CD4-positive, CD25-positive, alpha-beta regulatory T cell (primary cell): ENCODE data around the gene MIPEP. TPM values are rescaled to one million over a fixed set of nuclear protein-coding genes. Genes with fewer than 3 reads are reported as not detected.

ENCODE experiments used
- ATAC-seq, 2 donors: fragments of 150-1000 bp; cut with Tn5 transposase; one replicate each; pipeline ENCODE4 v1.10.0; 2021; ENCODE audit warnings: low read depth in 2 of 2, moderate number of reproducible peaks in 2 of 2, moderate library complexity in 1 of 2
- DNase-seq, 3 donors: peaks; one replicate each; pipeline versions ENCODE4 v3.0.0 to v3.0.0-alpha.2; 2012 to 2022; ENCODE audit warnings: mixed read lengths in 1 of 3
- H3K27ac ChIP-seq: one replicate; pipeline ENCODE4 v1.7.0; 2013; ENCODE audit warnings: mild to moderate bottlenecking, low read length; ENCODE audit not compliant: insufficient read depth, poor library complexity, severe bottlenecking
- H3K27me3 ChIP-seq: one replicate; pipeline ENCODE4 v1.7.0; 2013; ENCODE audit warnings: low read length; ENCODE audit not compliant: control insufficient read depth, insufficient read depth
- H3K36me3 ChIP-seq: one replicate; pipeline ENCODE4 v1.7.0; 2013; ENCODE audit warnings: mild to moderate bottlenecking, low read length, moderate library complexity; ENCODE audit not compliant: control insufficient read depth, insufficient read depth
- H3K4me1 ChIP-seq: 2 replicates; pipeline ENCODE4 v1.7.0; 2013; ENCODE audit warnings: mild to moderate bottlenecking, low read length; ENCODE audit not compliant: insufficient read depth, control insufficient read depth, poor library complexity, severe bottlenecking
- H3K4me3 ChIP-seq: one replicate; pipeline ENCODE4 v1.7.0; 2013; ENCODE audit warnings: low read depth, mild to moderate bottlenecking, low read length, moderate library complexity
- H3K9me3 ChIP-seq, 2 experiments: 1 replicate in 1 of 2; 2 replicates in 1 of 2; pipeline ENCODE4 v1.7.0; 2013; ENCODE audit warnings: low read length in 2 of 2, mild to moderate bottlenecking in 1 of 2, moderate library complexity in 1 of 2; ENCODE audit not compliant: control insufficient read depth in 2 of 2
- H3K27ac Mint-ChIP-seq, 3 donors: one replicate each; pipeline ENCODE4 v1.8.0; 2020 to 2022; ENCODE audit warnings: mild to moderate bottlenecking in 3 of 3, mixed read lengths in 3 of 3, moderate library complexity in 2 of 3
- H3K27me3 Mint-ChIP-seq: one replicate; pipeline ENCODE4 v1.8.0; 2022; ENCODE audit warnings: mild to moderate bottlenecking, mixed read lengths
- H3K36me3 Mint-ChIP-seq: one replicate; pipeline ENCODE4 v1.8.0; 2020; ENCODE audit warnings: mixed read lengths
- H3K4me1 Mint-ChIP-seq, 4 donors: one replicate each; pipeline ENCODE4 v1.8.0; 2020 to 2022; ENCODE audit warnings: mixed read lengths in 4 of 4, mild to moderate bottlenecking in 1 of 4
- H3K4me3 Mint-ChIP-seq, 4 donors: one replicate each; pipeline ENCODE4 v1.8.0; 2020 to 2022; ENCODE audit warnings: mild to moderate bottlenecking in 4 of 4, mixed read lengths in 4 of 4, moderate library complexity in 3 of 4
- H3K9me3 Mint-ChIP-seq, 7 donors: one replicate each; pipeline ENCODE4 v1.8.0; 2020 to 2022; ENCODE audit warnings: mixed read lengths in 7 of 7, mild to moderate bottlenecking in 3 of 7, moderate library complexity in 2 of 7
- polyA plus RNA-seq, 4 donors: library from polyadenylated mRNA; unstranded; fragments of 300-500 nt; fragmentation: Illumina TruSeq; gene quantifications; one replicate each; pipeline ENCODE4 v1.2.3, GENCODE V29; 2021
- total RNA-seq: library from RNA; stranded (reverse); gene quantifications from one replicate; pipeline ENCODE4 v1.2.3, GENCODE V29; 2022

MIPEP gene
- total and polyA plus RNA-seq, 5 donors from 2014 or later, result 4.9 to 22.0 (median 19.3) TPM

DNA sequence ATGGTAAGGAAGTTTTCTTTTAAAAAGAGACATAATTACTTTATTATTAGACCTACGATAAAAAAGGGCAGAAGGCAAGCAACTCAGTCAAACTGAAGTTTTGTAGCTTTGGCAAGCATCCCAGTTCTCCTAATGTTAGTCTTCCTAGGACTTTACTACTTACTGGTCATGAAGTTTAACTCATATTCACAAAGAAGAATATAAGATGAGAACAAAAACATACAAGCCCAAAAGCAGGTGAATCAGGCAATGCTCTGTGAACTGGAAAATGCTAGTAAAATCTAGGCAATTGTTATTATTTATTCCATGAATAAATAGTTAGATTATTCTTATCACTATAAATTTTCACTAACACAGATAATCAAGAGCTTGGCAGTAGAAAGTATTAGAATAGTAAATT, 85.0 kb downstream of the MIPEP start:
- Mint-ChIP-seq H3K36me3 (peaks cover 37% of the 10 kb centered on the region), H3K9me3 (peaks cover 0 to 2% (median 0%) of the 10 kb centered on the region in 7 donors), H3K4me1 (peaks cover 9 to 37% (median 25%) of the 10 kb centered on the region in 4 donors), H3K27me3 (no peaks in the 10 kb centered on the region), H3K27ac (no peak overlapping the region), H3K4me3 (no peak overlapping the region)
- Histone ChIP-seq H3K27me3 (no peaks in the 10 kb centered on the region), H3K4me3 (no peak overlapping the region), H3K27ac (no peak overlapping the region), H3K4me1 (peaks cover 13% of the 10 kb centered on the region), H3K9me3 (no peaks in the 10 kb centered on the region), H3K36me3 (peaks cover 18% of the 10 kb centered on the region)
- DNase-seq, result no peak
- ATAC-seq, result no peak

DNA sequence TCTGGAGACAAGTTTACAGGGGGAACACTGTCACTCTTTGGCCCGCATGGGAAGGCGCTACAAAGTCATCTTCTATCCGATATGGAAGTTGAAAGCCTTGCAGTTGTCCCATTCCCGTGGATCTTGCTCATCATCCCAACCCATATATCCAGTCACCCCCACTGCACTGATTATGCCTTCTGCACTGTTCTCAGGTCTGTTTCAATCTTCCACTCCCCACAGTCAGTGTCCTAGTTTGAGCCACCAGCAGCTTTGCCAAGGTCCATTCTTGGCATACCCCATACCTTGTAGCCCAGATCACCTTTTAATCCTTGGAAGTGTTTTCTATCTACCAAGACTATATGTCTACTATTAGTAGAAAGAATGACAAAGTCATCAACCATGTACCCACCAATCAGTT, 88.1 kb downstream of the MIPEP start:
- no peaks in the 10 kb centered on the region for H3K9me3 ChIP-seq
- H3K36me3 Mint-ChIP-seq, result peaks cover 40% of the 10 kb centered on the region
- H3K36me3 ChIP-seq, result peaks cover 18% of the 10 kb centered on the region
- no peak overlapping the region for H3K4me3 Mint-ChIP-seq
- H3K4me3 ChIP-seq, result no peak overlapping the region
- peaks cover 14 to 47% (median 27%) of the 10 kb centered on the region in 4 donors for H3K4me1 Mint-ChIP-seq
- H3K27ac Mint-ChIP-seq, result peak overlapping the region in 1 of 3 donors; percentile 23
- no peak overlapping the region for H3K27ac ChIP-seq
- H3K27me3 ChIP-seq, result no peaks in the 10 kb centered on the region
- peaks cover 0 to 4% (median 3%) of the 10 kb centered on the region in 7 donors for H3K9me3 Mint-ChIP-seq
- H3K27me3 Mint-ChIP-seq, result no peaks in the 10 kb centered on the region
- DNase-seq, result no peak
- H3K4me1 ChIP-seq, result peaks cover 14% of the 10 kb centered on the region
- no peak for ATAC-seq

DNA sequence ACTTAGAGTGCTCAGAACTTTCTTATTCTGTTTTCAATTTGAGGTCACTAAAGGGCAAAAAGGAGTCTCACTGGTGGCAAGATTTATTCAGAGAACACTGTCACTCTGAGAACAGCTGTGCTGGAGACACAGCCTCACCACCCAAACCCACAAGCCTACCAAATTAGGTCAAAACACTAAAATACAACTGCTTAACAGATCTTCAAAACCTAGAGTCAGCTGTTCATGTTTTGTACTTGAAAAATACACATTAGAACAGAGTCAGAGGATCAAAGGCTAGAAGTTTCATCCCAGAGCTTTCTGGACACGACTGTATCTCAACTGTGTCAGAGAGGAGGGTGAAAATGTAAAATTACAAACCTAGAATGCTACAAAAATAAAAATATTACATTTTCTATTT, 89.3 kb downstream of the MIPEP start:
- H3K27me3 Mint-ChIP-seq, result no peaks in the 10 kb centered on the region
- DNase-seq (peak in 2 of 3 donors; percentile 39 to 85), ATAC-seq (peak; percentile 66)
- H3K9me3 ChIP-seq, result no peaks in the 10 kb centered on the region
- H3K27ac ChIP-seq, result peak overlapping the region; percentile 47
- peaks cover 16% of the 10 kb centered on the region for H3K4me1 ChIP-seq
- peaks cover 0 to 4% (median 3%) of the 10 kb centered on the region in 7 donors for H3K9me3 Mint-ChIP-seq
- H3K36me3 ChIP-seq, result peaks cover 9% of the 10 kb centered on the region
- H3K4me1 Mint-ChIP-seq, result peaks cover 14 to 48% (median 27%) of the 10 kb centered on the region in 4 donors
- H3K27ac Mint-ChIP-seq, result peak overlapping the region; percentile 69 to 83 (median 69)
- H3K36me3 Mint-ChIP-seq, result peaks cover 28% of the 10 kb centered on the region
- peak overlapping the region in 3 of 4 donors; percentile 22 to 79 (median 29) for H3K4me3 Mint-ChIP-seq
- peak overlapping the region; percentile 42 for H3K4me3 ChIP-seq
- no peaks in the 10 kb centered on the region for H3K27me3 ChIP-seq

DNA sequence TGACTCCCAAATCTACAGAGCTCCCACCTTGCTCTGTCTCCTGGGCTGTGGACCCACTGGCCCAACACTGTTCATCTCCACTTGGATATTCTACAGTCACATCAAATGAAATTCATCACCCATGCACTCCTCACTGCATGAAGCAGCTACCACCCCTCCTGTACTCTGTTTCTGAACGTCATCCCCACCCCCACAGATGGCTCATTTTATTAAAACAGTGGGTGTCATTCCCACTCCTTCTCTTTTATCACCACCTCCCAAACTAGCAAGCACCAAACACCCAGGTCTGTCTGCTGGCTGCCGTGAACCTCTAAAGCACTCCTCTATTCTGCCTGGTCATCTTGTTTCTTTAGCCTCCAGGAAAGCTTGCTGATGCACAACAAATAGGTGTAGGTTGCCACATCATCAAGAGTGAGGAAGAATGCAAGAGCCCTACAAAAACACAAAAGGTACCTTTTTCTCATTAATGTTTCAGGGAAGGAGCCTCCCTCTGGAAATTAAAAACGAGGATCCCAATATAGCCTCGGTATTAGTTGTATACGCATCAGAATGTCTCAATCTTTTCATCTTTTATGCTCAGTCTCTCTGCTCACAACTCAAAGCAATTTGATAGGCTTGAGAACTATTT, 91.8 kb downstream of the MIPEP start:
- no peak overlapping the region for H3K27ac ChIP-seq
- peaks cover 27% of the 10 kb centered on the region for H3K36me3 Mint-ChIP-seq
- peak overlapping the region in 1 of 3 donors; percentile 46 for H3K27ac Mint-ChIP-seq
- H3K36me3 ChIP-seq, result no peaks in the 10 kb centered on the region
- peaks cover 0 to 4% (median 3%) of the 10 kb centered on the region in 7 donors for H3K9me3 Mint-ChIP-seq
- no peaks in the 10 kb centered on the region for H3K27me3 ChIP-seq
- H3K27me3 Mint-ChIP-seq, result no peaks in the 10 kb centered on the region
- H3K4me3 ChIP-seq, result no peak overlapping the region
- ATAC-seq (no peak), DNase-seq (no peak)
- H3K4me1 Mint-ChIP-seq, result peaks cover 17 to 65% (median 39%) of the 10 kb centered on the region in 4 donors
- peak overlapping the region in 1 of 4 donors; percentile 85 for H3K4me3 Mint-ChIP-seq
- peaks cover 26% of the 10 kb centered on the region for H3K4me1 ChIP-seq
- no peaks in the 10 kb centered on the region for H3K9me3 ChIP-seq

DNA sequence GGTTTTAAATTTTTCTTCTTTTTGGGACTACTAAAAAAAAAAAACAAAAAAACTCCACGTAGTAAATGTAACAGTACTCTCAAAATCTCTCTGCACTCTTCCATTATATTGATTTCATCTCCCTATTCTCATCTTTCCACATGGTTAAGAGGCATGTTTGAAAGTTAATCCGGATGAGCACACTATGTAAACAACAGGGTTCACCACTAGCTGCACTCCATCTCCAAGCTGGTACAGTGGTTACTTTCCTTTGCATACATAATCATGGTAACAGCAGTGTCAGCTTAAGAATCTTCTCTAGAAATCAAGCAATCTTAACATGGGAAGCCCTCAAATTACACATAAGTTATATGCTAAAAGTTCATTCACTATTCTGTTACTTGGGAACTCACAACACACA, 92.6 kb downstream of the MIPEP start:
- H3K36me3 Mint-ChIP-seq, result peaks cover 22% of the 10 kb centered on the region
- H3K9me3 Mint-ChIP-seq, result peaks cover 0 to 4% (median 3%) of the 10 kb centered on the region in 7 donors
- peaks cover 17 to 61% (median 39%) of the 10 kb centered on the region in 4 donors for H3K4me1 Mint-ChIP-seq
- no peaks in the 10 kb centered on the region for H3K9me3 ChIP-seq
- H3K4me1 ChIP-seq, result peaks cover 26% of the 10 kb centered on the region
- no peaks in the 10 kb centered on the region for H3K36me3 ChIP-seq
- H3K27ac Mint-ChIP-seq, result no peak overlapping the region
- H3K4me3 ChIP-seq, result no peak overlapping the region
- H3K27me3 ChIP-seq, result no peaks in the 10 kb centered on the region
- H3K4me3 Mint-ChIP-seq, result no peak overlapping the region
- H3K27me3 Mint-ChIP-seq, result no peaks in the 10 kb centered on the region
- DNase-seq (no peak), ATAC-seq (no peak)
- H3K27ac ChIP-seq, result no peak overlapping the region

DNA sequence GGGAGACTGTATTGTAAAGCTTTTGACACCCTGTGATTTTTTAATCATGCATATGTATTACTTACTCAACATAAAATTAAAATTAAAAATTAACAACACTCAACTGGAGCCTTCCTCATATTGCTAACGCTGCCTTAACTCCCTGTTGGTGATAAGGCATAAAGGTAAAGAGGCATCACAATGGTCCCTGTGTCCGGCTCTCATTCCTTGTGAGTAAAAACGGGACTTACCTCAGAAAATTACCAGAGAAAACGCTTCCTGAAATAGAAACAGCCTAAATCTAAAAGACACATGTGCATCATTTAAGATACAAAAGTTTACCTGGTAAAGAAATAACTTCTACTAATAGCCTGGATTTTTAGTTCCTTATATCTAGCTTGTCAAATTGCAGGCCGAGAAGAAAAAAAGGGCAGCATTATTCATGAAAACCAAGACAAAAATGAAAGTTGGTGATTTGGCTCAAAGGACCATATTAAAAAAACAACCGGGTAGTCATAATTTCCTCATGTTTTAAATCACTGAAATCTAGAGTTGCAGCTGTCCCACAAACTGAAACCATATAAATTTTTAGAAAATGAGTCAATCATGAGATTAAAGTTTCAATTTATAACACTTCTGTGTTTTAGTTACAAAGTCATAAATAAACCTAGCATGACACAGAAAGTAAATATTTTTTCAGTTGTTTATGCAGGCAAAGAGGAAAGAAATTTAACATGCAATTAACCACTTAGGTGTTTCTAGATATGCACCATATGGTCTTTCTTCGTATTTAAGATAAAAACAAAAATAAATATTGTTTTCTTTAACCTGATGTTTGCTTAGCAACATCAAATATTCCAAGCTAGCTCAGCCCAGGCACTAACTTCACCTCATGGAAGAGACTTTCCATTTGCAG, 94.7 kb downstream of the MIPEP start:
- H3K27me3 ChIP-seq, result no peaks in the 10 kb centered on the region
- H3K27ac Mint-ChIP-seq, result no peak overlapping the region
- H3K36me3 ChIP-seq, result no peaks in the 10 kb centered on the region
- ATAC-seq (no peak), DNase-seq (peak in 2 of 3 donors; percentile 3 to 53)
- no peaks in the 10 kb centered on the region for H3K27me3 Mint-ChIP-seq
- H3K36me3 Mint-ChIP-seq, result peaks cover 18% of the 10 kb centered on the region
- H3K4me1 Mint-ChIP-seq, result peaks cover 8 to 41% (median 21%) of the 10 kb centered on the region in 4 donors
- H3K9me3 ChIP-seq, result no peaks in the 10 kb centered on the region
- peak overlapping the region; percentile 42 for H3K4me3 ChIP-seq
- peaks cover 0 to 4% (median 3%) of the 10 kb centered on the region in 7 donors for H3K9me3 Mint-ChIP-seq
- H3K4me1 ChIP-seq, result peaks cover 16% of the 10 kb centered on the region
- H3K4me3 Mint-ChIP-seq, result peak overlapping the region in 3 of 4 donors; percentile 0 to 24 (median 17)
- peak overlapping the region; percentile 47 for H3K27ac ChIP-seq

DNA sequence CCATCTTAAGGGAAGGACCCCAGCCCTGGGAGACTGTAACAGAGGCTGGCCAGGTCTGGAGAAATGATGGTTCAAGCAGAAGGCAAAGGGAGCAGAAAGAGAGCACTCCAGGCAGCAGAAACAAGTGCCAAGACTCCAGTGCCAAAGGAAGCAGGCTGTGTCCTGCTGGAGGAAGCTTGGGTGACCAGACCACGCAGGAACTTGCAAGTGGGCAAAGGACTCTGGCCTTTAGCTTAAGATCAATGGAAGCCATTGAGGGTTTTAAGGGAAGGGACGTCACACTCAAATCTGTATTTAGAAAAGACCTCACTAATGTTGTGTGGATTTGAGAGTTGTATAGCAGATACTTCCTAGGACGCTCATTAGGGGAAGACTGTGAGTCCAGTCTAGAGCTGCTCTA, 95.5 kb downstream of the MIPEP start:
- peak overlapping the region in 1 of 4 donors; percentile 24 for H3K4me3 Mint-ChIP-seq
- H3K36me3 Mint-ChIP-seq, result peaks cover 17% of the 10 kb centered on the region
- Histone ChIP-seq H3K27me3 (no peaks in the 10 kb centered on the region), H3K4me3 (no peak overlapping the region), H3K4me1 (peaks cover 12% of the 10 kb centered on the region), H3K9me3 (no peaks in the 10 kb centered on the region), H3K36me3 (no peaks in the 10 kb centered on the region), H3K27ac (no peak overlapping the region)
- peaks cover 8 to 36% (median 19%) of the 10 kb centered on the region in 4 donors for H3K4me1 Mint-ChIP-seq
- H3K27me3 Mint-ChIP-seq, result no peaks in the 10 kb centered on the region
- peaks cover 0 to 4% (median 3%) of the 10 kb centered on the region in 7 donors for H3K9me3 Mint-ChIP-seq
- H3K27ac Mint-ChIP-seq, result no peak overlapping the region
- ATAC-seq (no peak), DNase-seq (no peak)
